GM21528 (cell line): ENCODE results near the gene FOXP1.

Experiments
- ATAC-seq: cut with Tn5 transposase; IDR thresholded peaks from one replicate; pipeline ENCODE4 v1.9.1; 2021; ENCODE audit warnings: mild to moderate bottlenecking, moderate library complexity; ENCODE audit not compliant: unreplicated experiment, low FRiP score

The FOXP1 gene

DNA sequence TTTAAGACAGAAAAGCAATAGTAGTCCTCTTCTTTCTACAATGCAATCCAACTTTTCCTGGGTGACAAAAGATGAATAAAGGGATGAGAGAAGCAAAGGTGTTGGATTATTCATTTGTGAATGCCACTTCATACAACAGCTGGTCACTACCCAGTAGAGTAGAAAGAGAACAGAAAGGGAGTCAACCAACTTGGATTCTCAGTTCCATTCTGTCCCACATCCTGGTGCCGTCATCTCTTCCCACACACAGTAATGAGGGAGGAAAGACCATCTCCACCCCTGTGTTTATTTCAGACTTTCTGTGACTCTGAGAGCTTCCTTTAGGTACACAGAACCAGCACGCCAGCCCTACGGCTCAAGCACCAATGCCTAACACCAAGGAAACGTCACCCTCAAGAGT lies 71.0 kb downstream of the FOXP1 start:
- no peak for ATAC-seq

DNA sequence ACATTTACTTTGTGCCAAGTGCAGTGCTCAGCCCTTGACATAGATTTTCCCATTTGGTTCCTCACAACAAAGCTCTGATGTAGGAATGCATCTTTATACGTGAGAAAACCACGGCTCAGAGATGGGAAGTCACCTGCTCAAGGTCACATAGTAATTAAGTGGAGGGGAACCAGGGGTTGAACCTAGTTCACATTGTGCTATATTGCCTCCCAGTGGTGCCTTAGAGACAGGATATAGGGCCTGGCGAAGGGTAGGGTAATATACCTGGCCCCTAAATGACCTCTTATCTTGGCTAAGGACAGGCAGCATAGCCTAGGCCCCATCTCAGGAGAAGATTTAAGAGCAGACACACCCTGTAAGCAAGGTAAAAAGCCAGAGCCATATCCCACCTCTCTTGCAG lies 71.5 kb downstream of the FOXP1 start:
- no peak for ATAC-seq

DNA sequence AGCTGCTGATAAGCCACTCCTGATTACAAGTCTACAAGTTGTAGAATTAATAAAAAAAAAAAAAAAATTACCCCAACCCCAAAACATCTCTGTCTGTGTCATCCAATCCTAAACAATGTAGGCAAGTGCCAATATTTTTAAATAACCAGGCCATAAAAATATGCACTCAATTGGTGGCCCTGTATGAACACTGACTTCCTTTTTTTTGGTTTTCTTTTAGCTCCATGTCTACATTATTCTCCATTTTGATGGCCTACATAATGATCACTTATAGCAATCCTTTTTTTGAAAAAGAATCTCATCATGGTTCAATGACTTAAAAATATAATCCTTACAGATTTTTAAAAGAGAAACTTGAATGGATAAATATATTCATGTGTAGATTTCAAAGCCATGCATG lies 72.1 kb downstream of the FOXP1 start:
- ATAC-seq, result no peak

DNA sequence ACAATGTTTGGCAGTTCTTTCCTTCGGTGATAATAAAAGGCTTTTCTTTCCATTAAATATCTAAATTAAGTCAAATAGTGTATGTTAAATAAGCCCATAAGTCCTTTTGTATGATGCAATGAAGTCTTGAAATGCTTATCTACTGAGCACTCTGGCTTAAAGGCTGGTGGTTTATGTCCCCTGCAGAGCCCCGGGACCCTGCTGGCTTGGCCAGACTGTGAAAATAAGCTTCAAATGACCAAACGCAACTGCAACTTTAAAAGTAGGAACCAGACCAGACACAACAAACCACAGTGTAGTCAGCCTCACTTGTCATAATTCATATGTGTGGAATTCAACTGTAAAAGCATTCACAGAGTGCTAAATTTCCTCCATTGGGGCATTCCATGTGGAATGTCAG lies 72.5 kb downstream of the FOXP1 start:
- no peak for ATAC-seq

DNA sequence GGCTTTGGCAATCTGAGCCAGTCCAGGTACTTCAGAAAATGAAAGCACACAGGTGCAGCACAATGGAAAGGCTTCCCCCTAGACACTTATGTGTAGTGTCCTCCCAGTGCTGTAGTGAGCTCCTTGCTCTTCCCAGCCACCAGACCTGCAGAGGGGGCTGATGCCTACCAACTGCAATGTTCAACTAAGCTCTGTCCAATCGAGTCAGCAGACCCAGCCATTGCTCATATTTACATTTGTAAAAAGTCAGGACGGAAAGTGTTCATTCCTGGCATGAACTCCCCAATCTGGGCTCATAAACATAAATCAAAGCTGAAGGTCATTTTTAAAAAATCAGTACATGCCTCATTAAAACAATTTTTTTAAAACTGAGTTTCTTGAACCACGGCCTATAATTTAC lies 73.0 kb downstream of the FOXP1 start:
- ATAC-seq, result no peak

DNA sequence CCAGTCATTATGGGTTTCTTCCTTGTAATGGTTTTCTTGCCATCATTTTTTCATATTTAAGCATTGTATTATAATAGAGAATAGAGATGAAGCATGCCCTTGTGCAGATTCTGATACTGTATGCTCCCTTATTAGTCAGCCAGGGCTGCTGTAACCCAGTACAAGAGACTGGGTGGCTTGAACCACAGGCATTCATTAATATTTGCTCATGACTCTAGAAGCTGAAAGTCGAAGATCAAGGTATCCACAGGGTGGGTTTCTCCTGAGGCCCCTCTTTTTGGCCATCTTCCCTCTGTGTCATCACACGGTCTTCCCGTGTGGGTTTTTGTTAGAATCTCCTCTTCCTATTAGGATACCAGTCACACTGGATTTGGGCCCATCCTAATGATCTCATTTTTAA lies 74.5 kb downstream of the FOXP1 start:
- no peak for ATAC-seq

DNA sequence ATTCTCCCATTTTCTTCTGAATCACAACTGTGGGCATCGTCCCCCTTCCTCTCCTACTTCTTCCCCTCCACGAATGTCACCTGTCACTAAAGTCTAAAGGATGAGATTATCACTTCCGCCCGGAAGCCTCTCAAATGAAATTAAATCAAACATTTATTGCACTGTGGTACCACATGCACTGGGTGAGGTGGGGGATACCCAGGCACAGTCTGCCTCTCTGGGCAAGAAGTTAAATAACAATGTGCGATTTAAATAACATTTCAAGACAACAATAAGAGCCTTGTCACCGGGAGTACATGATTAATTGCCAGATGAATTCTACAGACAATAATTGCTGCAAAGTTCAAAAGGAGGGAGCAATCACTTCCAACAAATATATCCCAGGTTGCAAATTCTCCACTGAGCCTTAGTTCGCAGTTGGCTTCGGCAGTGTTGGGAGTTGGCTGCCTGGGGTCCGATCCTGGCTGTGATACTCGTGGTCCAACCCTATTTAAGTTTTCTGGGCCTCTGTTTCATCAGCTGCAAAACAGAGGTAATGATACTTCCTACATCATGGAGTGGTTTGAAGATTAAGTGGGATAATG lies 77.7 kb downstream of the FOXP1 start:
- ATAC-seq, result no peak

DNA sequence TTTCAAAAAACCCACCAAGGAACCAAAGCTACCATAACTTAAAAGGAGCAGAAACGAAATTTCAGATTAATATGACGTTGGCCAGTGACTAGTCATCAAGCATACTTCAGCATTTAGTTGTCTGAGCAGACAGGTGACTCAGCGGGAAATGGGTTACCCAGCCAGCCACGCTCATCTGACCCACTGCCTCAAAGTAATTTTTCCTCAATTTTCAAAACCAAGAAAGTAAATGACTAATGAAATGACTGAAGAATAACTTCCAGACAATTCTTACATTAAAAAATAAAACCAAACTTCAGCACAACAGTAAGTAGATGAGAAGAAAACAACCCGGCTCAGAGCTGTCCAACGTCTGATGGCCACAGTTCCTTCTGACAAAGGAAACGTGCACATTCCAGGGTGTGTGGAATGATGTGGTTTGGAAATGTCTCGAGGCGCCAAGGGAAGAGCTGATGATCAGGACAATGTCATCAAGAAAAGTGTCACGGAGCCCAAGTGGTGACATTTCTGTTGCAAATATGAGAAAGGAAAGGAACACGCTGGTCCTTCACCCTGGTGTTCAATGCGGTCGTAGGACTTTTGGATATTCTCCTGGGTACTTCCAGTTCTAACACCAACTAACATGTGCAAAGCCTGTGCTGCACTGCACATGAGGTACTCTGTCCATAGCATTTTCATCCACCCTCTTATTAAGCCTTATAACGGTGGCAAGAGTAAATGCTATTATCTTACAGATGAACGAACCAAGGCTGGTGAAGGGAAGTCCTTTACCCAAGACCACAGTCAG lies 79.1 kb downstream of the FOXP1 start:
- ATAC-seq, result no peak

DNA sequence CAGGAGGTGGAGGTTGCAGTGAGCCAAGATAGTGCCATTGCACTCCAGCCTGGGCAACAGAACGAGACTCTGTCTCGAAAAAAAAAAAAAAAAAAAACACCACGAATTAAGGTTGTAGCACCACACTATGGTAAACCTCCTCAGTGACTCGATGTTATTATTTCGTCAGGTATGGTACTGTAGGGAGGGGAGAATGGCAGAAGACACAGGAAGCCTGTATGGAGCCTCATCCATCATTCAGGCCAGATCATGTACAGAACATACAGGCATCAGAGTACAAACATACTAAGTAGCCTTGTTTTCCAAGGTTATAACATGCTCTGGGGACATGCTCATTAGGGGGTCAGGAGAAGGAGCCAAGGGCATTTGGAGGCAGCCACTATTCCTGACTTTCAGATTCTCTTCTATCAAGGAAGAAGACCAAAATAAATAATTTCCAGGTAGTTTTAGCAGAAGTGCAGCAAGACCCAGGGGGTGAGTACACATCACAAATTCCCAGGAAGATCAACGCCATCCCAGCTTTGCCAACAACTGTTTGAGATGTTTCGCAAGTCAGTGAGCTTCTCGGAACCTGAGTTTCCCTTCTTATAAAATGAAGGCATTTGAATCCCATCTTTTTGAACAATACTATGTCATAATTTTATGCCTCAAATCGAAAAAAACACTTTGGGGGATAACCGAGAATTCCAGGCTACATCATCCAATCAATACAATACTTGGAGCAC lies 79.8 kb downstream of the FOXP1 start:
- ATAC-seq, result no peak

DNA sequence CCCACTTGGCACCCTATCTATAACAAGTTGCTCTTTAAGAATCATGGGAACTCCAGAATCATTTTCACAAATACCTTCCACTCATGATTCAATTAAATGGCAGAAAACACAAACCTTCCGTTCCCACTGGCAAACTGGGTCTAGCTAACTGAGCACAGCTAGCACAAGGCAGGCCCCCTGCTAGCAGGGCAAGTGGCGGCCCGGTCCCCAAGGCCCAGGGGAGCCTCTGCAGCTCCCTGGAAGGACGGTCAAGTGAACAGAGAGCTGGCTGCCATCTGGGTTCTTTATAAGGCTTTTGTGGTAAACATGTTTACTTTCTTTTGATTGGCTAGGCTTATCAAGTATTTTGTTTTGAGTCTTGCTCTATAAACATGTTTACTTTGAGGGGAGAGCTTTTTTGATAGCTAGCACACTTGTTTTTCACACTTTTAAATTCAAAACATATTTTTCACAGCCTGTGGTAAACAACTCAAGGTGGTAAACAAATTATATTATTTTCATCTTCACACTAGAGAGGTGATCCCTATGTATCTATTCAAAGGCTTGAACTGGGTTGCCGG lies 81.4 kb downstream of the FOXP1 start:
- no peak for ATAC-seq

DNA sequence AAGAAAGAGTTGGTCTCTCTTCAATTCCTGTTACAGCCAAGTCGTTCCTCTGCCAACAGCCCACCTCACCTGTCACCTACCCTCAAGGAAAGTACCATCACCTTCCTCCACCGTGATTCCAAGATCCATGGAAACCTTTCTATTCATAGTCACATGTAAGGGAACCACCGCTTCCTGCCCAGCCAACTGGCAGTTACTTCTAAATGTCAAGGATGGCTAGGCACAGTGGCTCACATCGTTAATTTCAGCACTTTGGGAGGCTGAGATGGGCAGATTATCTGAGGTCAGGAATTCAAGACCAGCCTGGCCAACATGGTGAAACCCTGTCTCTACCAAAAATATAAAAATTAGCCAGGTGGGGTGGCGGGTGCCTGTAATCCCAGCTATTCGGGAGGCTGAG lies 82.8 kb downstream of the FOXP1 start:
- no peak for ATAC-seq

DNA sequence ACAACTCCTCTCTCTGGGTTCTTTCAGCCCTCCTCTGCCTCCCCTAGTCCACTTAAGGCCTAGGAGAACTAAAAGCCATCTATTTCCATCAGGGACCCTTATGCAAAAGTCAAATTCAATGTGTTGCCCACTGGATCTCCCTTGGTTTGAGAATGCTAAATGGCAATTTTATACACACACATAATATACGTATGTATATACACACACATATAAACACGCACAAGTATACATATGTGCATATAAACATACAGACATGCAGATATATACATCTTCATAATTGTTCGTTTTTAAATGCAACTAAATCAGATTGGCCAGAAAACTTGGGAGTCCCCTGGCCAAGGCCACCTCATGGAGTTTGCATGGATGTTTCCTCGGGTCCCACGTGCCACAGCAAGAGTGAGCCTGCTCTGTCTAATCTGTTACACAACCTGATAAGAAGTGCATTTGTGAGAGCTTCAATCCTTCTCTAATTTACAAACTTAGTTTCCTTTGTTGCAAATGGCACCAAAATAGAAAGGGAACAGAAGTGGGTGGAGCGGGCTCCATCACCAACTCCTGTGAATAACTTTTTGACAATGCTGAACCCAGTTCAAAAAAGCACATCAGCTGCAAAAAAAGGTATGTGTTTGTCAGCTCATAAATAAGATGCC lies 84.2 kb downstream of the FOXP1 start:
- ATAC-seq, result no peak

DNA sequence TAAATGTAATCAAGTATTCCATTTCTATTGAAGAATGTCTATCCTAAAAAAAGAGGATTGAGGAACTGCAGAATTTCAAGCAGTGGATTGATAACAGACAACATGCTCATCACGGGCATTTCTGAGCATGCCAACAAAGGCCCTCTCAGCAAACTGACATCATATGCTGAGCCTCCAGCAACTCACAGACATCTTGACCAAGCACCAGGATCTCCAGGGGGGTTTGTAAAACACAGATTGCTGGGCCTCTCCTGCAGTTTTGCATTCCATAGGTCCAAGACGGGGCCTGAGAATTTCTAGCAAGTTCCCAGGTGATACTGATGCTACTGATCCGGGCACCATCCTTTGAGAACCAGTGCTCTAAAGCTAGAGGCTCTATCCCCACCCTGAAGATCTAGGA lies 85.0 kb downstream of the FOXP1 start:
- ATAC-seq, result no peak

DNA sequence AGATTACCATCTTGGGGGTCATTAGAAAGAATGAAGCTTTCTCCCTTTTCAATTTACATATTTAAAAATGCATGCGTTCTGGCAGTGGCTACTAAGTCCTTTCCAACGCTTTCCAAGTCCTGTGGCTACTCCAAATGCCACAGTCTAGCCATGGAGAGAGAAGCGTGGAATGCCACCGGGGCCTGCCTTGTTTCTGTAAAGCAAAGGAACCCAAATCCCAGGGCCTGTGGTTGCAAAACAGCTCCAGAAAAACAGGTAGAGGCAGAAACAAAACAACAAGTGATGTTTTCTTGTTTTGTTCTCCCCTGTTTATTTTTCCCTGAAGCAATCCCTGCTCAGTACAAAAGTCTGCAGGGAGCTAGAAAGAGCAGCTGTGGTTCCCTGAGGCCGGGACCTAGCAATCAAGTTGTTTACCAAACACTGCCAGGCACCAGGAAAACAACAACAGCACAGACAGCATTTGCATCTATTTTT lies 85.5 kb downstream of the FOXP1 start:
- ATAC-seq, result no peak

DNA sequence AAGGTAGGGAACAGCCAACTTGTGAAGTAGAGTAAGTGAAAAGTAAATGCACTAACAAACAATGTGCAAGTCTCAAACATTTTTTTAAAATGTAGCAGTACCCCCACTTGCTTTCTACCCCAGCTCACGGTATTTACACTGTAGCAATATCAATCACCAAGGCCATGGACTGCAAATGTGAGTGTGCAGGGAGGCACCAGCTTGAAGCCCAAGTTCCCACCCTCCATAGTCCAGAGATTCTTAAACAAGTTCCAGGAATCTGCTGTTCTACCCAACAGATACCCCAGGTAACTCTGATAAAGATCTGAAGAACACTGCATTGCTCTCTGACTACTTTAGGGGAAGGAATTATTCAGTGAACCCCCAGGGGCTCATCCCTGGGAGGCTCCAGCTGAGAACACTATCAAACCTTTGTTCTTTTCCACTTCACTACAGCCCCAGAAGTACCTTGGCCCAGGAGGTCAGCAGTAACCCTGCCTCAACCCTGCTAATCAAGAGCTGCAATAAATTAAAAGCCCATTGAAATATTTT lies 86.1 kb downstream of the FOXP1 start:
- no peak for ATAC-seq

DNA sequence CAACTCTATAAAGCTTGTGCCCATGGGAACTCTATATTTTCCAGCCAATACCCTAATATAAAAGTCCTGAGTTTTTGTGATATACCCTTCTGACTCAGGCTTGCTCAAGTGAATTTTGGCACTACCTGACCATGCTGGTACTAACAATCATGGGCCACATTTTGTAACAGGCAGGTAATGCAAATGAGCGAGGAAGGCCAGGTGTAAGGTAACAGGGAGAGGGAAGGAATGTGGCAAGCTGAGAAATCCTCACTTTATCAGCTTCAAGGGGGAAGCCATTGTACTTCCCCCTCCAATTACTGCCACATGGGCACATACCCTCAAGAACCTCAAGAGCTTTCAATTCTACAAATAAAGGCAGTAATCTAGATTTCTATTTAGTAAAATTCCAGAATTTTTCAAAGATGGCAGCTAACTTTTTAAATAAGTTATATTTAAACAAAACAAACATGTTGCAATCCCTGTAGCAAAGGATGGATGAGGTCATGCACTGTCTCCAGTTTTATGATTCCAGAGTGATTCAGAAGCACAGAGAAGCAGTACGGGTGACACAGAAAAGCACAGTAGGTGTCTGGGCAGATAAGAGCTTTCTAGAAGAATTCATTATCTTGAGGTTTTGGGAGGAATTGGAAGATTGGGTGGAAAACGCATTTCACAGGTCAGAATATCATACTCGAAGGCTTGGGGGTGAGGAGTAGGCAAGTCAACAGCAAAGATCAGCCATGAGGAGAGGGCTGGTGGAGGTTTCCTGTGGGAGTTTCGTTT lies 87.6 kb downstream of the FOXP1 start:
- no peak for ATAC-seq

DNA sequence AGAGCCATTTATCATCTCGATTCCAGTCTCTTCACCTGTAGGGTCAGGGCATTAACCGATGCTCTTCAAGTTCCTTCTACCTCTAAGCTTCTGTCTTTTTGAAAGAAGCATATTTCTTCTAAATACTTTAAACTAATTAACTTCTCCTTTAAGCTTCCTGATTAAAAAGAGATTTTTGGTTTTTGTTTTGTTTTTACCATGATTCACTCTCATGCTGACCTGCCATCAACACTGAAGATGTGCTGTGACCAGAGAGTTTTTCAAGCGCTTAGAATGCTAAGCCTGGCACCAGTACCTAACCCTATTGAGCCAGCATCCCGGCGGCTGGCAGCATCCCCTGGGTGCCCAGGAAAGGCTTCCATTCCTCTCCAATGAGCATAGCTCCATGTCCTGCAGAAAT lies 89.3 kb downstream of the FOXP1 start:
- no peak for ATAC-seq

DNA sequence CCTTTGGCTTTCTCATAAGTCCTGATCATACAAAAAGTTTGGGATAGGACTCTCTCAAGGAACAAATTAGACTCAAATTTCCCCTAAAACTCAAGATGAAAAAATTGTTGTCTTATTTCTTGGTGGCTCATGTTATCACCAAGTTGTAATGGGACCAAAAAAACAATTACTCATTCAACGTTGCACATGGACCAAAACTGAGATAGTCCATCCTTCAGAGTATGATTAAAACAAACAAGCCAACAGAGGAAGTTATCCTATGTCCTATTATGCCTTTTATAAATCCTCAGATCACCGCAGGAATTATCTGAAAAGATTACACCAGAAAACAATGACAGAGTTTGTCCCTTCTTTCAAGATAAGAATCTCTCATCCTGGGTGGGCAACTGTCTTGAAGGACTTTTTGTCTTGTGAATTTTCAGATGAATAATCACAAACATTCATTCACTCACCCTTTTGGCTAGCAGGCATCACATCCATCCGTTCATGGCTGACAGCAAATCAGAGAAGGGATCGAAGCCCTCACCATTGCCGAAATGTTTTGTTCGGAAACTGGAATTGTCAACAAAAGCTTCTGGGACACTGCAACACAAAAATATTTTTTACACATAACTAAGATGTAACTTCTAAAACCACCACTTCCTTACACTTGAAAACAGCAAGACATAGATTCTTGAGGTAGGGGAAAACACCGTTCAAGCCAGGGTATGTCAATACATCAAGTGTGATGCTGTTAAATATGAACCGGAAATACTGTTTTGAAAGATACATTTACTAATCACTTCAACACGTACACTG lies 90.4 kb downstream of the FOXP1 start:
- no peak for ATAC-seq

DNA sequence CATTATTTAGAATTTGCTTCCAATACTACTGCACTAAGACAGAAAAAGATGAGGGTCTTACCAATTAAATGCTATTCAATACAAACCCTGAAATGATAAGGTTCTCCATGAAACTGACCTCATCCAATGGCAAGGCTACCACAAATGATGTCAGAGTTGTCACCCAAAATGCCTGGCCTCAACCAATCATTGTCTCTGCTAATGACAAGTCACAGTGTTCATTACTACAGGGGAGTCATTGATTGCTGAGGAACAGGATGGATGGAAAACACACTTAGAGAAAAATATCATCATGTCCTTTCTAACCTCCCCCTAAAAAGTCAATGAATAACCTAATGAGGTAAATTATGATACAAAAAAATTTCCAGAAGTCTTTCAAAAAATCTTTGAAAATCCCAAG lies 91.0 kb downstream of the FOXP1 start:
- ATAC-seq, result no peak
